Gastroesophageal sphincter (tissue), 3 donors: ENCODE results near the gene HCFC1.

Experiments
- CTCF ChIP-seq, 4 experiments: fragments of 200-600 bp in 2 of 4; fragments of 450-650 bp in 2 of 4; sonication (generic) in 1 of 4; IDR thresholded peaks; one replicate each; pipeline ENCODE4 v1.5.1; 2017 to 2019; ENCODE audit warnings: antibody characterized with exemption in 4 of 4, mild to moderate bottlenecking in 2 of 4, moderate library complexity in 2 of 4
- EP300 ChIP-seq: sonication (generic); formaldehyde crosslinking; IDR thresholded peaks from one replicate; pipeline ENCODE4 v1.6.1; 2017; ENCODE audit warnings: antibody characterized with exemption, mild to moderate bottlenecking
- POLR2A ChIP-seq, 2 donors: fragments of 450-650 bp; IDR thresholded peaks; one replicate each; pipeline ENCODE4 v1.6.1; 2017; ENCODE audit warnings: antibody characterized with exemption in 2 of 2, mild to moderate bottlenecking in 2 of 2, moderate library complexity in 1 of 2

DNA sequence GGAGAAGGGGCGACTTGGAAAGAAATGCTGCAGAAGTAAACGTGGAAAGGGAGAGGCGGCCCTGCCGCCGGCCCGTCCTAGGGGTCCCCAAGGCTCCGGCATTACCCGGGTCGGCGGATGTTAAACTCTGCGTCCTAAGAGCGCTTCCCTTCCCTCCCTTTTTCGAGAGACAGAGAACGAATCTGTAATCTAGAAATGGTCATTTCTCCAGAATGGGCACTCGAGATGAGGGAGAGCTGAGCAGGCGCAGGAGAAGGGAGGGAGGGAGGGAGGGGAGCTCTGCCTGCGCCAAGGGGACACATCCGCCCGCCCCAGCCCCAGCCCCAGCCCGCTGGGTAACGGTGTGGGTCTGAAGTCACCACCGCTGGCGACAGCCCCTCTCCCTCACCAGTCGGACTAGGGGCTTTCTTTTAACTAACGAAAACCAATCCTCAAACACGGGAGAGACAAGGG is 1.7 kb downstream of the HCFC1 start:
- TF ChIP-seq CTCF (IDR thresholded peaks at IDR 0.05) (no peak), EP300 (no peak), POLR2A (IDR thresholded peaks at IDR 0.05) (no peak)
